ENCODE results near the gene SGSM2. TPM values are rescaled to one million over a fixed set of nuclear protein-coding genes. Genes with fewer than 3 reads are reported as not detected.

SGSM2 gene
- total and polyA plus RNA-seq, 2 of the 8 experiments (the other 6 are each of a cell fraction or from before 2014, with no cell fraction given): 44.5 to 77.7 TPM

DNA sequence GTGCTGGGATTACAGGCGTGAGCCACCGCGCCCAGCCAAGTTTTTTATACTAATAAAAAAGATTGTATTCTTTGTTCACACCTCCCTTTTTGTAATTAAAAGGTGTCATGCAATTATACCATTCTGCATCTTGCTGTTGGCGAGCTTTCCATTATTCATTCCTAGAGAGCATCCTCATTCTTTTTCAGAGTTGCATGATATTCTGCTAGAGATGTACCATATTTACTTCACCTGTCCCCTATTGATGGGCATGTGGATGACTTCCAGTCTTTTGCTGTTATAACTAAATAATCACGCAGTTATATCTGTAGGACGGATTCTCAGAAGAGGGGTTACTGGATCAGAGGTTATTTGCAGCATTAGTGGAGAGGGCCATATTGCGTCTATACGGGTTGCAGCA is 17.0 kb downstream of the SGSM2 start:
- Histone ChIP-seq H2BK12ac (ENCODE audit: low read depth, low read length) (no peak overlapping the region), H4K8ac (ENCODE audit: extremely low read depth, insufficient read depth, low read length) (no peak overlapping the region), H3K9me3 (ENCODE audit: insufficient read depth in 2 of 2, low read depth in 1 of 2, low read length in 1 of 2) (no peaks in the 10 kb centered on the region), H3K18ac (ENCODE audit: extremely low read depth, low read length) (no peak overlapping the region), H3K9ac (replicated peaks in 1 of 4; ENCODE audit: extremely low read depth in 1 of 4, low read depth in 3 of 4, low read length in 3 of 4) (no peak overlapping the region), H3K23ac (ENCODE audit: insufficient read length) (no peak overlapping the region), H3K23me2 (ENCODE audit: low read depth, low read length) (no peaks in the 10 kb centered on the region), H3K4me2 (ENCODE audit: insufficient read depth in 1 of 2, low read depth in 2 of 2, low read length in 2 of 2) (no peak overlapping the region), H2AFZ (ENCODE audit: low read length) (no peak overlapping the region), H3K4me3 (ENCODE audit: extremely low read depth in 1 of 4, insufficient read depth in 2 of 4, low read depth in 3 of 4, low read length in 4 of 4) (no peak overlapping the region), H3K56ac (replicated peaks; ENCODE audit: insufficient read length, low read depth, low read length) (no peak overlapping the region), H2BK120ac (replicated peaks; ENCODE audit: low read depth, low read length) (no peak overlapping the region), H3K79me2 (ENCODE audit: control insufficient read depth in 1 of 2, insufficient read depth in 2 of 2, low read length in 2 of 2) (no peaks in the 10 kb centered on the region; a peak in 1 of 4 replicates), H3K27ac (ENCODE audit: low read depth, low read length) (no peak overlapping the region), H3K4ac (replicated peaks; ENCODE audit: insufficient read length, low read depth, low read length) (no peak overlapping the region), H4K5ac (ENCODE audit: insufficient read length, low read depth, low read length) (no peak overlapping the region), H3K4me1 (replicated peaks in 1 of 4; ENCODE audit: control insufficient read depth in 3 of 4, insufficient read depth in 4 of 4, low read length in 3 of 4) (peaks cover 0 to 4% (median 0%) of the 10 kb centered on the region in 4 experiments; a peak in 1 of 7 replicates), H3K14ac (ENCODE audit: insufficient read length) (no peak overlapping the region), H4K91ac (replicated peaks; ENCODE audit: insufficient read length, low read length) (no peak overlapping the region), H3K79me1 (ENCODE audit: low read depth, low read length) (0 out of 2 replicates have a peak, but pooled peaks cover 3% of the 10 kb centered on the region), H2BK15ac (ENCODE audit: low read length) (no peak overlapping the region), H2BK5ac (ENCODE audit: low read depth, low read length) (no peak overlapping the region), H4K20me1 (replicated peaks in 1 of 2; ENCODE audit: control insufficient read depth in 1 of 2, insufficient read depth in 2 of 2, low read length in 2 of 2) (peaks cover 0 to 4% of the 10 kb centered on the region in 2 experiments), H2BK20ac (ENCODE audit: low read length) (no peak overlapping the region), H3K27me3 (replicated peaks in 1 of 4; ENCODE audit: control insufficient read depth in 3 of 4, extremely low read depth in 1 of 4, insufficient read depth in 3 of 4, low read length in 3 of 4) (no peaks in the 10 kb centered on the region), H3K36me3 (ENCODE audit: control insufficient read depth in 2 of 4, insufficient read depth in 4 of 4, low read length in 3 of 4) (no peaks in the 10 kb centered on the region), H2AK5ac (ENCODE audit: low read depth, low read length) (no peak overlapping the region)
- no peak for DNase-seq (ENCODE audit: low read depth in 1 of 2, low spot score in 2 of 2)
- WGBS, 2 experiments (ENCODE audit: extremely low coverage in 1 of 2, insufficient coverage in 1 of 2, insufficient read length in 1 of 2, insufficient replicate concordance in 2 of 2, low coverage in 1 of 2, low lambda C conversion rate in 2 of 2, missing lambda C conversion rate in 1 of 2): 87% methylated on average over 8 of the region's 8 CpGs; no CpG with 5 or more reads in 1 of the 2 experiments
- ChIA-PET CTCF (ENCODE audit: partially characterized antibody) (interaction anchor here (1.0 to 4.5 kb wide), 11 partner anchors 10 to 76 kb away, joined by 3 to 69 read pairs (median 7); partner anchors contain the start of genes SGSM2 and TSR1), POLR2A (ENCODE audit: partially characterized antibody) (interaction anchor here (0.9 to 2.0 kb wide), 4 partner anchors 11 to 18 kb away, joined by 3 to 8 read pairs (median 5); partner anchors contain the start of genes SGSM2 and TSR1)
- no peak for FAIRE-seq
- TF ChIP-seq, protein P1, sequence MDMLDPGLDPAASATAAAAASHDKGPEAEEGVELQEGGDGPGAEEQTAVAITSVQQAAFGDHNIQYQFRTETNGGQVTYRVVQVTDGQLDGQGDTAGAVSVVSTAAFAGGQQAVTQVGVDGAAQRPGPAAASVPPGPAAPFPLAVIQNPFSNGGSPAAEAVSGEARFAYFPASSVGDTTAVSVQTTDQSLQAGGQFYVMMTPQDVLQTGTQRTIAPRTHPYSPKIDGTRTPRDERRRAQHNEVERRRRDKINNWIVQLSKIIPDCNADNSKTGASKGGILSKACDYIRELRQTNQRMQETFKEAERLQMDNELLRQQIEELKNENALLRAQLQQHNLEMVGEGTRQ (IDR thresholded peaks at IDR 0.05; ENCODE audit: low read length): no peak
- TF ChIP-seq, protein P2, sequence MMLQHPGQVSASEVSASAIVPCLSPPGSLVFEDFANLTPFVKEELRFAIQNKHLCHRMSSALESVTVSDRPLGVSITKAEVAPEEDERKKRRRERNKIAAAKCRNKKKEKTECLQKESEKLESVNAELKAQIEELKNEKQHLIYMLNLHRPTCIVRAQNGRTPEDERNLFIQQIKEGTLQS (IDR thresholded peaks at IDR 0.05; ENCODE audit: insufficient read depth, low read depth, low read length): no peak
- TF ChIP-seq GABPA (IDR thresholded peaks at IDR 0.05; ENCODE audit: borderline replicate concordance, insufficient read depth, low read length): no peak
- no peak for TF ChIP-seq SAP30 (IDR thresholded peaks at IDR 0.05; ENCODE audit: insufficient read depth, insufficient replicate concordance, low read length)

All from H1 (cell line).